GM12878 (cell line): Measurements from ENCODE around the gene TNRC6C. TPM values are rescaled to one million over a fixed set of nuclear protein-coding genes. Genes with fewer than 3 reads are reported as not detected.

Source experiments
- ETV6 ChIP-seq, 2 experiments: fragments of 450-650 bp in 1 of 2; IDR thresholded peaks in 1 of 2; conservative IDR thresholded peaks in 1 of 2; 2 replicates each; pipeline ENCODE4 v1.6.1; 2014; ENCODE audit warnings: antibody characterized with exemption in 1 of 2, borderline replicate concordance in 1 of 2, low read depth in 1 of 2, mild to moderate bottlenecking in 1 of 2, moderate library complexity in 1 of 2
- GATAD2B ChIP-seq: fragments of 450-650 bp; conservative IDR thresholded peaks from 2 replicates; pipeline ENCODE4 v1.6.1; 2017; ENCODE audit warnings: low read depth, mild to moderate bottlenecking, moderate library complexity
- JUND ChIP-seq: IDR thresholded peaks from 2 replicates; pipeline ENCODE4 v1.6.1; 2012; ENCODE audit warnings: low read depth, mild to moderate bottlenecking, low read length, improper control_type of control experiment, moderate library complexity
- PAX8 ChIP-seq: fragments of 450-650 bp; IDR thresholded peaks from 2 replicates; pipeline ENCODE4 v1.6.1; 2017; ENCODE audit warnings: mild to moderate bottlenecking, moderate library complexity
- SIN3A ChIP-seq: IDR thresholded peaks from 2 replicates; pipeline ENCODE4 v1.6.1; 2012; ENCODE audit warnings: low read depth, low read length, improper control_type of control experiment
- polyA plus RNA-seq, 11 experiments: library from polyadenylated mRNA; depleted of rRNA in 4 of 11; unstranded in 6 of 11; stranded (reverse) in 5 of 11; fragments of >200 nt; fragmentation: Nextera tagmentation in 4 of 11; fragmentation: Illumina TruSeq in 1 of 11; extraction: Ambion mirVana in 4 of 11; extraction: Trizol in 1 of 11; gene quantifications; 1 replicate in 1 of 11; 2 replicates in 10 of 11; pipeline versions ENCODE4 v1.2.1 to v1.2.3, GENCODE V29; 2011 to 2016; ENCODE audit warnings: inconsistent platforms in 2 of 11, missing spikeins in 2 of 11, low read depth in 1 of 11
- total RNA-seq, 4 experiments: library from RNA; depleted of rRNA in 3 of 4; stranded (reverse); fragments of >200 nt in 3 of 4; fragmentation: Illumina TruSeq in 1 of 4; extraction: Trizol in 1 of 4; gene quantifications; 2 replicates each; pipeline versions ENCODE4 v1.2.1 to v1.2.3, GENCODE V29; 2013 to 2021
- TF ChIP-seq, protein P1 (sequence below): fragments of 450-650 bp; IDR thresholded peaks from 2 replicates; pipeline ENCODE4 v1.6.1; 2017; ENCODE audit warnings: antibody characterized with exemption, mild to moderate bottlenecking, moderate library complexity
- TF ChIP-seq, protein P2 (sequence below): fragments of 450-650 bp; IDR thresholded peaks from 2 replicates; pipeline ENCODE4 v1.6.1; 2016; ENCODE audit warnings: mild to moderate bottlenecking, moderate library complexity, borderline replicate concordance
- TF ChIP-seq, protein P3 (sequence below): IDR thresholded peaks from 2 replicates; pipeline ENCODE4 v1.6.1; 2011; ENCODE audit warnings: low read depth, mild to moderate bottlenecking, low read length, moderate library complexity, borderline replicate concordance; ENCODE audit errors: extremely low read depth

The TNRC6C gene
- total and polyA plus RNA-seq, 10 of the 15 experiments (the other 5 are each of a cell fraction or from before 2014, with no cell fraction given): 0.40 to 6.1 (median 0.96) TPM

DNA sequence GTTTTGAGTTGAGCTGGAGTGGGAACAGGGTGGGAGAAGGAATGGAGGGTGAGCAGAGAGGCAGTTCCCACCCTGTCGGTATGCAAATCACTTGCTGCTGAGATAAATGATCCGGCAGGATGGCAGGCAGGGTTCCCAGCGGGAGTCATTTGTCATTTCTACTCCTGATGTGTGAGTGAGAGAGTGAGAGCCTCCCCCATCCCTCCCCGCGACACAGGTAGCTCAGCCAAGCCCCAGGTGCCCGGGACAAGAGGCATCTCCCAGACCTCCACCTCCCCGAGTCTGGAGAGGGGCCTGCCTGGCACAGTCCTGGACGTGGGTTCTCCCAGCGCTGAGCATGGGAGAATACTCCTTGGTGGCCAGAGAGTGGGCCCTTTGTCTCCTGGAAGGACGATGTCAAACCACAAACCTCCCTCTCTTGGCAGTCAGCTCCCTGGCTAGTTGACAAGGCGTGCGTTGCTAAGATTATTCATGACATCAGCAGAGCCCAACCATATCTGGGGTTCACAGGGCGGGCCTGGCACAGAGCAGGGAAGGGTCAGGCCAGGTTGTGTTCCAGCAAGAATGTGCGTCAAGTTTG, 33.7 kb upstream of the TNRC6C start (continued):
- TF ChIP-seq, protein P1, sequence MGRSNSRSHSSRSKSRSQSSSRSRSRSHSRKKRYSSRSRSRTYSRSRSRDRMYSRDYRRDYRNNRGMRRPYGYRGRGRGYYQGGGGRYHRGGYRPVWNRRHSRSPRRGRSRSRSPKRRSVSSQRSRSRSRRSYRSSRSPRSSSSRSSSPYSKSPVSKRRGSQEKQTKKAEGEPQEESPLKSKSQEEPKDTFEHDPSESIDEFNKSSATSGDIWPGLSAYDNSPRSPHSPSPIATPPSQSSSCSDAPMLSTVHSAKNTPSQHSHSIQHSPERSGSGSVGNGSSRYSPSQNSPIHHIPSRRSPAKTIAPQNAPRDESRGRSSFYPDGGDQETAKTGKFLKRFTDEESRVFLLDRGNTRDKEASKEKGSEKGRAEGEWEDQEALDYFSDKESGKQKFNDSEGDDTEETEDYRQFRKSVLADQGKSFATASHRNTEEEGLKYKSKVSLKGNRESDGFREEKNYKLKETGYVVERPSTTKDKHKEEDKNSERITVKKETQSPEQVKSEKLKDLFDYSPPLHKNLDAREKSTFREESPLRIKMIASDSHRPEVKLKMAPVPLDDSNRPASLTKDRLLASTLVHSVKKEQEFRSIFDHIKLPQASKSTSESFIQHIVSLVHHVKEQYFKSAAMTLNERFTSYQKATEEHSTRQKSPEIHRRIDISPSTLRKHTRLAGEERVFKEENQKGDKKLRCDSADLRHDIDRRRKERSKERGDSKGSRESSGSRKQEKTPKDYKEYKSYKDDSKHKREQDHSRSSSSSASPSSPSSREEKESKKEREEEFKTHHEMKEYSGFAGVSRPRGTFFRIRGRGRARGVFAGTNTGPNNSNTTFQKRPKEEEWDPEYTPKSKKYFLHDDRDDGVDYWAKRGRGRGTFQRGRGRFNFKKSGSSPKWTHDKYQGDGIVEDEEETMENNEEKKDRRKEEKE: no peak
- no peak for TF ChIP-seq SIN3A
- no peak for TF ChIP-seq GATAD2B
- no peak for TF ChIP-seq PAX8
- TF ChIP-seq, protein P2, sequence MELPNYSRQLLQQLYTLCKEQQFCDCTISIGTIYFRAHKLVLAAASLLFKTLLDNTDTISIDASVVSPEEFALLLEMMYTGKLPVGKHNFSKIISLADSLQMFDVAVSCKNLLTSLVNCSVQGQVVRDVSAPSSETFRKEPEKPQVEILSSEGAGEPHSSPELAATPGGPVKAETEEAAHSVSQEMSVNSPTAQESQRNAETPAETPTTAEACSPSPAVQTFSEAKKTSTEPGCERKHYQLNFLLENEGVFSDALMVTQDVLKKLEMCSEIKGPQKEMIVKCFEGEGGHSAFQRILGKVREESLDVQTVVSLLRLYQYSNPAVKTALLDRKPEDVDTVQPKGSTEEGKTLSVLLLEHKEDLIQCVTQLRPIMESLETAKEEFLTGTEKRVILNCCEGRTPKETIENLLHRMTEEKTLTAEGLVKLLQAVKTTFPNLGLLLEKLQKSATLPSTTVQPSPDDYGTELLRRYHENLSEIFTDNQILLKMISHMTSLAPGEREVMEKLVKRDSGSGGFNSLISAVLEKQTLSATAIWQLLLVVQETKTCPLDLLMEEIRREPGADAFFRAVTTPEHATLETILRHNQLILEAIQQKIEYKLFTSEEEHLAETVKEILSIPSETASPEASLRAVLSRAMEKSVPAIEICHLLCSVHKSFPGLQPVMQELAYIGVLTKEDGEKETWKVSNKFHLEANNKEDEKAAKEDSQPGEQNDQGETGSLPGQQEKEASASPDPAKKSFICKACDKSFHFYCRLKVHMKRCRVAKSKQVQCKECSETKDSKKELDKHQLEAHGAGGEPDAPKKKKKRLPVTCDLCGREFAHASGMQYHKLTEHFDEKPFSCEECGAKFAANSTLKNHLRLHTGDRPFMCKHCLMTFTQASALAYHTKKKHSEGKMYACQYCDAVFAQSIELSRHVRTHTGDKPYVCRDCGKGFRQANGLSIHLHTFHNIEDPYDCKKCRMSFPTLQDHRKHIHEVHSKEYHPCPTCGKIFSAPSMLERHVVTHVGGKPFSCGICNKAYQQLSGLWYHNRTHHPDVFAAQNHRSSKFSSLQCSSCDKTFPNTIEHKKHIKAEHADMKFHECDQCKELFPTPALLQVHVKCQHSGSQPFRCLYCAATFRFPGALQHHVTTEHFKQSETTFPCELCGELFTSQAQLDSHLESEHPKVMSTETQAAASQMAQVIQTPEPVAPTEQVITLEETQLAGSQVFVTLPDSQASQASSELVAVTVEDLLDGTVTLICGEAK: no peak
- no peak for TF ChIP-seq ETV6 (conservative IDR thresholded peaks at IDR 0.05 in 1 of 2, IDR thresholded peaks at IDR 0.05 in 1 of 2; ENCODE audit: borderline replicate concordance in 1 of 2, low read depth in 1 of 2)
- TF ChIP-seq, protein P3, sequence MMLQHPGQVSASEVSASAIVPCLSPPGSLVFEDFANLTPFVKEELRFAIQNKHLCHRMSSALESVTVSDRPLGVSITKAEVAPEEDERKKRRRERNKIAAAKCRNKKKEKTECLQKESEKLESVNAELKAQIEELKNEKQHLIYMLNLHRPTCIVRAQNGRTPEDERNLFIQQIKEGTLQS: no peak
- no peak for TF ChIP-seq JUND
